H1 (cell line): ENCODE data around the gene NOL4L. TPM values are rescaled to one million over a fixed set of nuclear protein-coding genes. Genes with fewer than 3 reads are reported as not detected.

Source experiments
- MAFK ChIP-seq: IDR thresholded peaks from 2 replicates; pipeline ENCODE4 v1.6.1; 2012; ENCODE audit warnings: low read depth, mild to moderate bottlenecking, improper control_type of control experiment, low read length
- SIX5 ChIP-seq: IDR thresholded peaks from 2 replicates; pipeline ENCODE4 v1.6.1; 2011; ENCODE audit warnings: mild to moderate bottlenecking, low read depth, low read length
- polyA plus RNA-seq, 7 experiments: library from polyadenylated mRNA; depleted of rRNA in 3 of 7; stranded (reverse) in 5 of 7; unstranded in 2 of 7; fragments of >200 nt in 5 of 7; fragments of 200-250 nt in 2 of 7; gene quantifications; 1 replicate in 5 of 7; 2 replicates in 1 of 7; 4 replicates in 1 of 7; pipeline versions ENCODE4 v1.2.1 to v1.2.3, GENCODE V29; 2011 to 2013; ENCODE audit warnings: missing spikeins in 2 of 7, mixed read lengths in 2 of 7
- total RNA-seq: library from RNA; stranded (reverse); fragmentation: NEBNext Ultra II Directional; extraction: Animal tissue kit (Norgen Biotek cat#: 25700); gene quantifications from 2 replicates; pipeline ENCODE4 v1.2.1, GENCODE V29; 2021

The NOL4L gene
- total and polyA plus RNA-seq, 2 of the 8 experiments (the other 6 are each of a cell fraction or from before 2014, with no cell fraction given): 15.3 to 23.7 TPM

GRCh38 chr20:32511358-32512046 is 73.6 kb downstream of the NOL4L start (continued):
- no peak for TF ChIP-seq SIX5
- no peak for TF ChIP-seq MAFK
